ENCODE results near the gene PODXL2.

The PODXL2 gene

DNA sequence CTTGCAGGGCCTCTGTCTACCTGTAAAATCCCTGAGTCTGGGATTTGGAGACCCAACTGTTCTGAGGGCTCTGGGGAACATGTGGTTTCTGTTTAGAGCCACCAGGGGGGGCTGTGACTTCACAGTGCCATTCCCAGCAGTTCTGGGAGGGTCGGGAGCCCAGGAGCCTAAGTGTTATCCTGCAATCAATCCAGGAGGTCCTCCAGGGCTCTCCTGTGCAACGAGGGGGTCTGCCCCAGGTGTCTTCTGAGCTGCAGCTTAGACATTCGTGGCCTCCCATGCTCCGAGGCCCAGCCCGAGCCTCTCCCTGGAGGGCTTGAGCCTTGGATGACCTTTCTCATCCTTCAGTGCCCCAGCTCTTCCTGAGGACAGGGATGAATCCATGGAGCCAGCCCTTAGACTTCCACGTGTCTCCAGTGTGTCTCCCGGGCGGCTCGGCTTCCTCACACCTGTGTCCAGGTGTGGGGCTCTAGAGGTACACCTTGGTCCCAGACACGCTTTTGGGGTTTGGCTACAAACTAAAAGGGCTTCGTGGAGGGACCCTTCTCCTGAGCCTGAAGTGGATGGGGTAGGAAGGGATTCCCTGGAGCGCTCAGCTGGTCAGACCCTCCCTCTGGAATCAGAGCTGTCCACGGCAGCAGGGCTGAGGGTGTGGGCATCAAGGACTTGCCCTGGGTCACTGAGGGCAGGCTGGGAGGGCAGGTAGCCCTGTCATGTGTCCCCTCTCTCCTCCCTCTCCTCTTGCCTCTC lies 23.4 kb downstream of the PODXL2 start:
- in situ Hi-C loops (cut with HindIII; ENCODE audit: low sequenced_read_pairs) = loop anchor here (25.0 kb wide), 1 partner anchor 310 kb away; no protein-coding TSS in a partner anchor

DNA sequence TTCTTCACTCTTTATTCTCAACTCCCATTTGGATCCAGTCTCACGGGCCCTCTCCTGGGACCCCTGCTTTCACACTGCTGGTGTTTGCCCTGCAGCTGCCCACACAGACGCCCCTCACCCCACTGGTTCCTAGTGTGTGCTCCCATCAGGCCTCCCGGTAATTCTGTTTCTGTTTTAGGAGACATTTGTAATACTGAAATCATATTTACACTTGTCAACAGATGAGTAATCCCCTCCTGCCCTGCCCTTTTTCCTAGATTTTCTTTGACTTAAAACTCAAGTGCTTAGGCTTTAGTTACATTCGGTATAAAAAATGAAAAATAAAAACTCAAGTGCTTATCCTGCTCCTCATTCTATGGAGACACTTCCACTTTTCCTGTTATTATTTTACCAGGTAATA lies 25.4 kb downstream of the PODXL2 start:
- in situ Hi-C loops (cut with HindIII; ENCODE audit: low sequenced_read_pairs) = loop anchor here (25.0 kb wide), 1 partner anchor 308 kb away; no protein-coding TSS in a partner anchor

DNA sequence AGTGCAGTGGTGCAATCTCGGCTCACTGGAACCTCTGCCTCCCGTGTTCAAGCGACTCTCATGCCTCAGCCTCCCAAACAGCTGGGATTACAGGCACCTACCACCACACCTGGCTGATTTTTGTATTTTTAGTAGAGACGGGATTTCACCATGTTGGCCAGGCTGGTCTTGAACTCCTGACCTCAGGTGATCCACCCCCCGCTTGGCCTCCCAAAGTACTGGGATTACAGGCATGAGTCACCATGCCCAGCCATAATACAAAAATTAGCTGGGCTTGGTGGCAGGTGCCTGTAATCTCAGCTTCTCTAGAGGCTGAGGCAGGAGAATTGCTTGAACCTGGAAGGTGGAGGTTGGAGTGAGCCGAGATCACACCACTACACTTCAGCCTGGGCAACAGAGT lies 26.0 kb downstream of the PODXL2 start:
- in situ Hi-C loops (cut with HindIII; ENCODE audit: low sequenced_read_pairs) = loop anchor here (5.0 to 25.0 kb wide), 2 partner anchors 187 to 307 kb away; no protein-coding TSS in a partner anchor

DNA sequence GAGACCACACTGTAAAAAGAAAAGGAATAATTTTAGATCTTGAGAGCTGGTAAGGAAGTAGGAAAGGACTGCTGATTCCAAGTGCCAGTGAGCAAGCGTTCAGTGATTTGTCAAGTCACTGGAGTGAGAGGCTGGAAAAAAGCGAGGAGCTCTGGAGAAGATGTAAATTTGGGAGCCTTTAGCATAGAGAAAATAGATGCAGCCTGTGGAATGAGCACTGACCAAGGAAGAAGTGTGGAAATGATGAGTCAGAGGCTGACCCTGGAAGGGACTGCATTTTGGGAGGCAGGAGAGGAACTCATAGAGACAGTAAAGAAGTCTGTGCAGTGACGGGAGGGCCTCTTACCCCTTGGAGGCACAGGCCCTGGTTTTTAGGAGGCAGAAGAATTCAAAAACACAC lies 26.7 kb downstream of the PODXL2 start:
- in situ Hi-C loops (cut with HindIII; ENCODE audit: low sequenced_read_pairs) = loop anchor here (5.0 to 25.0 kb wide), 2 partner anchors 187 to 307 kb away; no protein-coding TSS in a partner anchor

DNA sequence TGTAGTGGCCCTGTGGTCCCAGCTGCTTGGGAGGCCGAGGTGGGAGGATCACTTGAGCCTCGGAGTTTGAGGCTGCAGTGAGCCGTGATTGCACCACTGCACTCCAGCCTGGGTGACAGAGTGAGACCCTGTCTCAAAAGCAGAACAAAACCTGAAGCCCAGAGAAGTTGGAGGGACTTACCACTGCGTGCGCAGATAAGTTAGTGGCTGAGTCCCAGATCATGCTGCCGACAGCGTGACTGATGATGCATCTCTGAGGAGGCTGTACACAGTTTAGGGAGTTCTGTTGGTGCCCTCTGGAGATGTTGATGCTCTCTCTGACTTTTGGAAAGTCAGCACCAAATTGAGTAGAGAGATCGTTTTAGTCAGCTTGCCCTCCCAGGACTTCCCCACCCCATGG lies 27.9 kb downstream of the PODXL2 start:
- in situ Hi-C loops (cut with HindIII; ENCODE audit: low sequenced_read_pairs) = loop anchor here (5.0 to 25.0 kb wide), 2 partner anchors 185 to 305 kb away; no protein-coding TSS in a partner anchor

DNA sequence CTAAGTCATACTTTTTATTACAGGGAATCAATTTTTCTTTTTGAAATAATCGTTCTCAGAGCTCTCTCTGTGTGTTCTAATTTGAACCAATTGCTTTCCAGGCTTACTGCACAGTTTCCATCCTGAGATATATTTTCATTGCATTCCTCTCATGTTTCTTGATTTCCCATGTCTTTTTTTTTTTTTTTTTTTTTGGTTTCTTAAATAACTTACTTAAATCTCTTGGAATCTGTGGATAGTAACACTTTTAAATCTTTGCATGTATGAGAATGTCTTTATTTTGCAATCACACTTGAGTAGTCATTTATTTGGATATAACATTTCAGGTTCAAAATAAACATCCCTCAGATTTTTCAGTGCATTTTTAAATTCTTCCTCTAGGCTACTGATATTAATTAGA lies 29.2 kb downstream of the PODXL2 start:
- in situ Hi-C loops (cut with HindIII; ENCODE audit: low sequenced_read_pairs) = loop anchor here (5.0 to 25.0 kb wide), 2 partner anchors 184 to 304 kb away; no protein-coding TSS in a partner anchor

DNA sequence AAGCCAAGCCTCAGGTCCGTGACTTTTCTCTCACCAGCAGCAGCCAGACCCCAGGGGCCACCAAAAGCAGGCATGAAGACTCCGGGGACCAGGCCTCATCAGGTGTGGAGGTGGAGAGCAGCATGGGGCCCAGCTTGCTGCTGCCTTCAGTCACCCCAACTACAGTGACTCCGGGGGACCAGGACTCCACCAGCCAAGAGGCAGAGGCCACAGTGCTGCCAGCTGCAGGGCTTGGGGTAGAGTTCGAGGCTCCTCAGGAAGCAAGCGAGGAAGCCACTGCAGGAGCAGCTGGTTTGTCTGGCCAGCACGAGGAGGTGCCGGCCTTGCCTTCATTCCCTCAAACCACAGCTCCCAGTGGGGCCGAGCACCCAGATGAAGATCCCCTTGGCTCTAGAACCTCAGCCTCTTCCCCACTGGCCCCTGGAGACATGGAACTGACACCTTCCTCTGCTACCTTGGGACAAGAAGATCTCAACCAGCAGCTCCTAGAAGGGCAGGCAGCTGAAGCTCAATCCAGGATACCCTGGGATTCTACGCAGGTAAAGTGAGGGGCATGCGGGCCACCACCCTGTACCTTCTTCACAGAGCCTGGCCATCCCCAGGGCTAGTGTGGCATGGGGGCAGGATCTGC lies 31.8 kb downstream of the PODXL2 start:
- in situ Hi-C loops (cut with HindIII; ENCODE audit: low sequenced_read_pairs) = loop anchor here (25.0 kb wide), 1 partner anchor 302 kb away; no protein-coding TSS in a partner anchor

DNA sequence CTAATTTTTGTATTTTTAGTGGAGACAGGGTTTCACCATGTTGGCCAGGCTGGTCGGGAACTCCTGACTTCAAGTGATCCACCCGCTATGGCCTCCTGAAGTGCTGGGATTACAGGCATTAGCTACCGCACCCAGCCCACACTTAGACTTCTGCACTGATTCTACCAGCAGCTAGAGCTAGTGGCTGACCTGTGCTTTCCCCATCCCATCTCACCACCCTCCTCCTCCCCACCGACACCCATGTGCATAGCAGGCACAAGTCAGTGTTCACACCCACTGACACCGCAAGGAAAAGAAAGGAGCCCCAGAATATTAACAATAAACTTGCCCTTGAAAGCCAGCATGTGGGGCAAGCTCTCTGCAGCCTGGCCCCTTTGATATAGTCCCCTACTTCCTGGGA lies 32.6 kb downstream of the PODXL2 start:
- in situ Hi-C loops (cut with HindIII; ENCODE audit: low sequenced_read_pairs) = loop anchor here (25.0 kb wide), 1 partner anchor 301 kb away; no protein-coding TSS in a partner anchor

DNA sequence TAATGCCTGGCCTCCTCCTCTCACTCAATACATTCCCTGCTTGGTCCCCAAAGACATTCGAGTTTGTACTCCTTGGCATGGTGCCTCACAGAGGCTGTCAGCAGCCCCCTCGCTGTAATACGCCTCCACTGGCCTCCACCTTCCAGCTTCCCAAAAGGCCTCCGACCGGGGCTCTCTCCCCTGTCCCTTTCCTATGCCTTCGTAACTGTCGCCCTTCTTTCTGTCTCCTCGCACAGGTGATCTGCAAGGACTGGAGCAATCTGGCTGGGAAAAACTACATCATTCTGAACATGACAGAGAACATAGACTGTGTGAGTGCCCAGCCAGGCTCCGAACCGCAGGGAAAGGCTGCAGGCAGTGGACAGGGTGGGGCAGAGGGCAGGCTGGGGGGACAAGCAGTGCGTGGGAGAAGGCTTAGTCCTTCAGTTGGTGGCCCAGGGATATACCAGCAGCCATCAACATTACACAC lies 33.0 kb downstream of the PODXL2 start:
- in situ Hi-C loops (cut with HindIII; ENCODE audit: low sequenced_read_pairs) = loop anchor here (25.0 kb wide), 1 partner anchor 300 kb away; no protein-coding TSS in a partner anchor

DNA sequence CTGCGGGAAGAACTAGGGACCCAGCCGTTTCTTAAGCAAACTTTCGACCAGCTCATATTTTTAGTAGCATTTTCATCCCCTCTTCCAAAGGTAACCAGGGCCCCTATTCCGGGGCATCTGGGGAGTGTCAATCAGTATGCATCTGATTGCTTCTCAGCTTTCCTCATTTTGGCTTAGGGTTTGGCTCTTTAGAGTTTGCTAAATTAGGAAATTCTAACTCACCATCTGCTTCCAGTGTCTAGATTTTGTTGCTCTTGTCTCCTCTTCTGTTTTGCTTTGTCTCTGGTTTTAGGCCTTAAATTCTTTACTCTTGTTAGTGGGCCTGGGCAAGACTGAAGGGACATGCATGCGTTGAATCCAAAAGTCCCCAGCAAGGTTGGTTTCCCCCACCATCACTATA lies 34.2 kb downstream of the PODXL2 start:
- in situ Hi-C loops (cut with HindIII; ENCODE audit: low sequenced_read_pairs) = loop anchor here (25.0 kb wide), 1 partner anchor 299 kb away; no protein-coding TSS in a partner anchor

DNA sequence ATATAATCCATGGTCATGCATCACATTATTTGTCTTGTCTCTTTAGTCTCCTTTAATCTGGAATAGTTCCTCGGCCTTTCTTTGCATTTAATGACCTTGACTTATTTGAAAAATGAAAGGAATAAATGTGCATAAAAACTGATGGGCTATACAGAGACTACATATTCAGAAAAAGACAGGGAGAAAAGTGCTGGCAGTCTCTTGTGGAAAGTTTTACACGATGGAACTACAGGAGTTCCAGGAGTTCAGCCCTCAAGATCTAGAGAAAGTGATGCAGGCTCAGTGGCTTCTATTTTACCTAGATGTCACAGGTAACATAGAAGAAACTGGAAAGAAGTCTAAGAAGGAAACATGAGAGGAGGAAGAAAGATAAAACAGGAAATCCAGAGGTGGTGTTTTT lies 36.2 kb downstream of the PODXL2 start:
- in situ Hi-C loops (cut with HindIII; ENCODE audit: low sequenced_read_pairs) = loop anchor here (25.0 kb wide), 1 partner anchor 297 kb away; no protein-coding TSS in a partner anchor

DNA sequence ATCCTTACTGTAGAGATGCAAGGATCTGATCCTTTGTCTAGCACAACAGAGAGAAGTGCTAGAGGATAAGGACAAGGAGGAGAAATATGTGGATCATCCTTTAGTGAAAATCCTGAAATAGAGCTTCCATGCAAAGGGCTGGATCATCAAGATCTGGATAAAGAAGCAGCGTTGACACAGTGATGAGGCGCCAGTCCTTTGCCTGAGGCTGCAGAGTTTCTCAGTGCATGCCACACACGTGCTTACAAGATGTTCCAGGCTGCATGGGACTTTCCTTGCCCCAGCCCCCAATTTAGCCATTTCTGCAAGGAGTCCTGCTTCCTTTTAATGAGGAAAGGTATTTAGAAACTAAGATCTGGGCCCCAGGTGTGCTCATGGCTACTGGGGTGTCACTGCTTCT lies 36.6 kb downstream of the PODXL2 start:
- in situ Hi-C loops (cut with HindIII; ENCODE audit: low sequenced_read_pairs) = loop anchor here (25.0 kb wide), 1 partner anchor 297 kb away; no protein-coding TSS in a partner anchor

DNA sequence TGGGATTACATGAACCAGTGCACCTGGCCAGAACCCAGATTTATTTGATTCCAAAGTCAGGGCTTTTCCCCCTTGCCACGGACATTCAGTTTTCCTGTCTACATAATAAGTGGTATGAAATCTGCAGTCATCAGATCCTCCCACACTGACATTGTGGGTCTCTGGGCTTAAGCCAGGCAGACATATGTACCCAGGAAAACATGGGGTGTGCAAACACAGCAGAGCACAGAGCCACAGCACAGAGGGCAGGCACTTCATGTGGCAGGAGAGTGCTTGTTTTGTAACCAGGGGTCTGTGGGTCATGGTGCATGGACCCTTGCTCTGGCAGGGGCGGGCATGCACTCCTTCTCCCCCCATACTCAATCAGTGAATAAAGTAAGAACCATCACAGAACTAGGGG lies 37.7 kb downstream of the PODXL2 start:
- in situ Hi-C loops (cut with HindIII; ENCODE audit: low sequenced_read_pairs) = loop anchor here (25.0 kb wide), 1 partner anchor 296 kb away; no protein-coding TSS in a partner anchor

DNA sequence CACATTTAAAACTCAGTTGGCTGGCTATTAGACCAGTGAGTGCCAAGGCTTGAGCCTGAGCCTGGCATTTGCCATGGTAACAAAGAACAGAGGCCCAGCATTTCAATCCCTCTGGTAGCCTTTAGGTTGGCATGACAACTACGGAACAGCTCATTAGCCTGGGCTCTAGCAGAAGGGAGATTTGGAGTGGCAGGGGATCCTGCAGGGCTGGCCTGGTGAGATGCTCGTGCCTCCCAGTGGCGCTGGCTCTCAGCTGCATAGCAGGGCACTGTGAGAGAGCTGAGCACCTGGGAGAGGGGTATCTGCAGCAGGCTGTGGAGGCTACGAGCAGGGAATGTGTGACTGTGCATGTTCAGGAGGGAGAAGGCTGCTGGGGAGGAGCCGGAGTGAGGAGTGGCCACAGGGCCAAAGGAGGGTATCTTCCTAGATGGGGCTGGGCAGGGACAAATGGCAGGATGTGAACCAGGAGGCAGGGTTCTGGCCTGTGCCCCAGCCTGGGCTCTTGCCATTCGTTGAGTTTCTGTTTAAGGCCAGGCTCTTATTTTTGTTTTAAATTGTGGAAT lies 38.2 kb downstream of the PODXL2 start:
- in situ Hi-C loops (cut with HindIII; ENCODE audit: low sequenced_read_pairs) = loop anchor here (25.0 kb wide), 1 partner anchor 295 kb away; no protein-coding TSS in a partner anchor

DNA sequence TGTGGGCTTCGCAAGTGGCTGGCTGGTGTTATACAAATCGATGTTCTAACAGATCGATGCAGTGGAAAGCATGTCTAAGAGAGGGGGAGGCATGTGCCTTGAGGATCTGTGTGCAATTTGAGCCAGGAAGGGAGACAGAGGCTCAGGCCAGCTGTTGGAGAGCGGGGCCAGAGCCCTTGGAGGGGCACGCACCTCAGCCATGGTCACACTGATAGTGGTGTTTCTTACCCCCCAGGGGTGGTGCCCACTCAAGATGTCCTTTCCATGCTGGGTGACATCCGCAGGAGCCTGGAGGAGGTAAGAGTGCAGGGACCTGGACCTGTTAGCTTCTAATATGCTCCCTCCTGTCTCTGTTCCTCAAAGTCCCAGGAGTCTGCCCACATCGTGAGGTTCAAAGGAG lies 39.9 kb downstream of the PODXL2 start:
- in situ Hi-C loops (cut with HindIII; ENCODE audit: low sequenced_read_pairs) = loop anchor here (25.0 kb wide), 1 partner anchor 293 kb away; no protein-coding TSS in a partner anchor

DNA sequence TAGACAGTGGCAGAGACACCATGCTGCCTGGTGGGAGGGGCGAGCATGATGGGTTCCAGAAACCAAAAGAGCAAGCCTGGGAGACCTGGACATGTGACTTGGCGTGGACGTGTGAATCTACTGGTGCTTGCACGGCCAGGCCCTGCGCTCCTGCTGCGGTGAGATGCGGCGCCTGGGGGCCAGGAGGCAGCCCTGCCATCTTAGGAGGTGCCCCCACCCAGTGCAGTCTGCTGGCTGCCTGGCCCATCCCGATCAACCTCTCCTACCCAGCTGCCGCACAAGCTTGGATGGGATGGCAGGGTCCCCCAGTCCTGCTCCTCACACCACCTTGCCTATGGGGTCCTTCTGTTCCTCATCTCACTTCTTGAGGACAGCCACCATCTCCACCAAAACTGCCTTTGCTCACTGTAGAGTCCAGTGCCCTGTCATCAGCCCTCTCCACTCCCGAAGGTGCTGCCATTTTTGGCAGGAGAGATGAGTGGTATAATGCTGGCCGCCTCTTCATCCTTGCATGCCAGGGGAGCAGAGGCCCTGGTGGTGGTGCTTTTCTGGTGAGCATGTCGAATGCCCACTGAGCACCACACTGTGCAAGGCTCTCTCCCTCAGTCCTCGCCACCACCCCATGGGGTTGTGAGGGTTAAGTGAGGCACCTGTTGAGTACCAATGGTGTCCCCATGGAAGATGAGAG lies 40.7 kb downstream of the PODXL2 start:
- in situ Hi-C loops (cut with HindIII; ENCODE audit: low sequenced_read_pairs) = loop anchor here (25.0 kb wide), 1 partner anchor 293 kb away; no protein-coding TSS in a partner anchor

DNA sequence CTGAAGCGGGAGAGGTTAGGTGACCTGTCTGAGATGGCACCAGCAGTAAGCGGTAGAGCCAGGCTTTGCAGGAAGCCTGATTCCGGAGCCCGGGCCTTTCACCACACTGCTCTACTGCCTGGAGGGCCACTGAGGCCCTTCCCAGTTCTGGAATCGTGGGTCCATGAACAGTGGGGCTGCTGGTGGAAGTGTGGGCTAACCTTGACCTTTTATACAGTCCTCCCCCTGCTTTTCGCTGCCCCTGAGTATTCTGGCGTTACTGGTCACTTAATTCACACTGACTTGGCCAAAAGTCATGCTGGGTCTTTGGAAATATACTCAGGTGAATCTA lies 41.2 kb downstream of the PODXL2 start:
- in situ Hi-C loops (cut with HindIII; ENCODE audit: low sequenced_read_pairs) = loop anchor here (25.0 kb wide), 1 partner anchor 292 kb away; no protein-coding TSS in a partner anchor

DNA sequence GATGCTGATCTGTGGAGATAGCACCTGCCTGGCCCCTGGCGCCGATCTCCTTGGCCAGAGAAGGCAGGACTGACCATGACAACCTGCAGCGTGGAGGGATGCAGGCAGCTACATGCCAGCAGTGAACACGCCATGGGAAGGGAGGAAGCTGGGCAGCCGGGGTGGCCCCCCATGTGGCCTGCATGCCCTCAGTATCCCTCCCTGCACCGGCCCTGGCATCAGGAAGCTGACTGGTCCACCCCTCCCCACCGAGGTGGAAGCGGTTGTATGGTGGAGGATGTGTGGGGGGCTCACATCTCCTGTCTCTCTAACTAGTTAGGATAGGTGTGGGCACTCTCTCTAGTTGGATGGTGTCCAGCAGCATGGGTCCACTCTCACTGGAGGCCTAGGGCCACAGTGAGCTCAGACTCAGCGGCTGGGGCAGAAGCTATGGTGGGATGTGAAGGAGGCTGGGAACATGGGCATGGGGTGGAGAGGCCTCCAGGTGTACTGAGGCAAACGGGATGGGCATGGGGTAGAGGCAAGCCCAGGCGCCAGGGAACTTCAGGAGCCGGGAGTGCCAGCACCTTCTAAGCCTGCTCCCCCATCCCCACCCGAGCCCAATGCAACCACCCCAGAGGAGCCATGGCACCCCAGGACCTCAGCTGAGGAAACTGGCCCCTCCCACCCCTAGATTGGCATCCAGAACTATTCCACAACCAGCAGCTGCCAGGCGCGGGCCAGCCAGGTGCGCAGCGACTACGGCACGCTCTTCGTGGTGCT lies 42.0 kb downstream of the PODXL2 start:
- in situ Hi-C loops (cut with HindIII; ENCODE audit: low sequenced_read_pairs) = loop anchor here (25.0 kb wide), 1 partner anchor 291 kb away; no protein-coding TSS in a partner anchor

Data from endothelial cell of hepatic sinusoid (primary cell).